GM20431 (cell line): ENCODE measurements around the gene SPINT3.
"Not testable (repeated sequence)": the region's sequence is repeated elsewhere in the genome, so short reads cannot be mapped to it uniquely, and the experiment has no call there.

Source experiments
- in situ Hi-C: fragments of 300-500 bp; cut with MseI, MboI; formaldehyde crosslinking; loops from one replicate; pipeline ENCODE4 v1.15.0; 2020; ENCODE audit warnings: low sequenced_read_pairs; ENCODE audit not compliant: unreplicated experiment

SPINT3 gene

GRCh38 chr20:45506398-45506797, 9.0 kb downstream of the SPINT3 start:
- in situ Hi-C loops = no loop called here

GRCh38 chr20:45503403-45503802, 12.0 kb downstream of the SPINT3 start:
- in situ Hi-C loops = no loop called here

GRCh38 chr20:45502561-45502960, 12.9 kb downstream of the SPINT3 start:
- in situ Hi-C loops = no loop called here

GRCh38 chr20:45501600-45501999, 13.8 kb downstream of the SPINT3 start:
- in situ Hi-C loops = no loop called here

- in situ Hi-C loops = no loop called here
Measured at GRCh38 chr20:45500022-45500421, 15.4 kb downstream of the SPINT3 start.

GRCh38 chr20:45497971-45498494, 17.4 kb downstream of the SPINT3 start:
- in situ Hi-C loops = no loop called here

GRCh38 chr20:45496166-45496565, 19.3 kb downstream of the SPINT3 start:
- in situ Hi-C loops = no loop called here

- in situ Hi-C loops = no loop called here
Measured at GRCh38 chr20:45495501-45495941, 19.9 kb downstream of the SPINT3 start.

- in situ Hi-C loops = no loop called here
Measured at GRCh38 chr20:45489083-45489531, 26.3 kb downstream of the SPINT3 start.

GRCh38 chr20:45487231-45487635, 28.2 kb downstream of the SPINT3 start:
- in situ Hi-C loops = no loop called here

- in situ Hi-C loops = no loop called here
Measured at GRCh38 chr20:45485388-45485787, 30.0 kb downstream of the SPINT3 start.

GRCh38 chr20:45484676-45485075, 30.7 kb downstream of the SPINT3 start:
- in situ Hi-C loops = no loop called here

GRCh38 chr20:45479822-45480221, 35.6 kb downstream of the SPINT3 start:
- in situ Hi-C loops = no loop called here

GRCh38 chr20:45477530-45478148, 37.8 kb downstream of the SPINT3 start:
- in situ Hi-C loops = not testable (repeated sequence)

- in situ Hi-C loops = not testable (repeated sequence)
Measured at GRCh38 chr20:45472286-45472685, 43.1 kb downstream of the SPINT3 start.

GRCh38 chr20:45470937-45471336, 44.5 kb downstream of the SPINT3 start:
- in situ Hi-C loops = no loop called here

- in situ Hi-C loops = no loop called here
Measured at GRCh38 chr20:45470262-45470931, 45.0 kb downstream of the SPINT3 start.

- in situ Hi-C loops = no loop called here
Measured at GRCh38 chr20:45469336-45470261, 45.8 kb downstream of the SPINT3 start, which contains the start of gene WFDC2. Gene WFDC2, plus strand, starts transcription at chr20:45469753. Its CDS starts 29 bp downstream, at chr20:45469782.

- in situ Hi-C loops = no loop called here
Measured at GRCh38 chr20:45467861-45468260, 47.6 kb downstream of the SPINT3 start.

GRCh38 chr20:45467172-45467571, 48.2 kb downstream of the SPINT3 start:
- in situ Hi-C loops = no loop called here
